ENCODE measurements around the gene RB1. TPM values are rescaled to one million over a fixed set of nuclear protein-coding genes. Genes with fewer than 3 reads are reported as not detected.

Gene RB1
- total and polyA plus RNA-seq, 9 of the 15 experiments (the other 6 are each of a cell fraction or from before 2014, with no cell fraction given), result 5.0 to 23.8 (median 17.9) TPM

DNA sequence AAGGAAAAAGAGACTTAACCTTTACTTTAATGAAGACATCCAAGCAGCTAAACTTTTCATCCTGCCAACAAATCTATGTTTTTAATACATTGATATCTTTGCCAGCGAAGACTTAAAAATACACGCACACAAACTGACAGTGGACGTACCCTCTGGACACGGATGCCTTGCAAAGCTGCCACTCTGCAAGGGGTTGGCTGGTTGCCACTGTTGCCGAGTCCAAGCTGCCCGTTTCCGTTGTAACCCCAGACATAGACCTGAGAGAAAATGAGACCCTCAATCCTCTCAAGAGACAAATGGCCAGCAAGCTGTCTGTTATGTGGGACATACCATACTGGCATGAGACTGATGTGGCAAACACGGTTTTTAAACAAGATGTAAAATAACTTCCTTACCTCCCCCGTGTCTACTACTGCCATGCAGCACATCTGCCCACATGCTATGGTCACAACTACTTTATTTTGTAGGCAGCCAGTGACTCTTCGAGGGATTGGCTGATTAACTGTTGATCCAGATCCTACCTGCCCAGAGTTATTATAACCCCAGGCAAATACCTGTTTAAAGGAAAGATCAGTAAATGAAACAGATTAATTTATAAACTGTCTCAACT, 208.2 kb downstream of the RB1 start:
- DNase-seq (ENCODE audit: extremely low read depth in 1 of 4, low spot score in 3 of 4) (no peak), ATAC-seq (no peak), FAIRE-seq (no peak)
- no peak overlapping the region for H3K4me3 ChIP-seq
- ChIA-PET POLR2A (no interaction called here), CTCF (ENCODE audit: low intra/inter-chr PET ratio) (no interaction called here)
- 0 out of 5 replicates have a peak, but pooled peaks cover 0 to 5% of the 10 kb centered on the region in 2 experiments for H3K27me3 ChIP-seq (ENCODE audit: control insufficient read depth in 2 of 2, insufficient read depth in 2 of 2, low read length in 2 of 2)
- H3K36me3 ChIP-seq (ENCODE audit: control insufficient read depth, insufficient read depth, low read length), result no peaks in the 10 kb centered on the region
- TF ChIP-seq MLLT1 (IDR thresholded peaks at IDR 0.05), result no peak
- TF ChIP-seq ZNF740 (CRISPR knock-in tag; IDR thresholded peaks at IDR 0.05), result no peak
- TF ChIP-seq ZNF740 (tag; IDR thresholded peaks at IDR 0.05), result no peak
- no peak for TF ChIP-seq SUPT5H (IDR thresholded peaks at IDR 0.05)
- no peak for TF ChIP-seq ASH1L (IDR thresholded peaks at IDR 0.05; ENCODE audit: borderline replicate concordance, low read depth, partially characterized antibody)
- TF ChIP-seq HMGN3 (IDR thresholded peaks at IDR 0.05; ENCODE audit: borderline replicate concordance, extremely low read depth, insufficient read length, low read depth, low read length), result no peak
- H3K4me1 ChIP-seq (replicated peaks in 1 of 2; ENCODE audit: control insufficient read depth in 2 of 2, insufficient read depth in 2 of 2, low read length in 2 of 2), result no peaks in the 10 kb centered on the region
- H2AFZ ChIP-seq (ENCODE audit: low read depth, low read length), result no peak overlapping the region
- H3K79me2 ChIP-seq (ENCODE audit: control insufficient read depth, insufficient read depth, low read length), result no peaks in the 10 kb centered on the region
- no peaks in the 10 kb centered on the region for H3K9me1 ChIP-seq (ENCODE audit: control insufficient read depth, insufficient read depth, low read length)
- WGBS (ENCODE audit: insufficient coverage, low coverage, missing lambda C conversion rate), result 32% methylated on average over 10 of the region's 10 CpGs
- no peak overlapping the region for H3K27ac ChIP-seq (ENCODE audit: extremely low read depth, low read depth, low read length)
- intact Hi-C loops (cut with micrococcal nuclease) (no loop called here), in situ Hi-C loops (cut with MboI) (no loop called here)
- no peaks in the 10 kb centered on the region for H4K20me1 ChIP-seq (replicated peaks; ENCODE audit: control insufficient read depth, insufficient read depth, low read length)
- H3K9ac ChIP-seq (ENCODE audit: insufficient read depth in 1 of 2, low read depth in 2 of 2, low read length in 2 of 2), result no peak overlapping the region
- no peaks in the 10 kb centered on the region for H3K9me3 ChIP-seq (replicated peaks; ENCODE audit: control insufficient read depth, insufficient read depth, low read depth, low read length)
- no peak overlapping the region for H3K4me2 ChIP-seq (ENCODE audit: insufficient read depth, low read length)
- BruUV-seq (replicated peaks), result no TSS peak

Measured in K562 (cell line).